GM12878 (cell line): ENCODE results near the gene KIAA1217. TPM values are rescaled to one million over a fixed set of nuclear protein-coding genes. Genes with fewer than 3 reads are reported as not detected.

Source experiments
- ATAC-seq: fragments of 200-7000 bp; cut with Tn5 transposase; 3 replicates; pipeline ENCODE4 v1.9.1; 2020; ENCODE audit warnings: mild to moderate bottlenecking, moderate library complexity
- BruUV-seq: library from RNA; stranded (reverse); fragments of 400-500 nt; replicated peaks from 2 replicates; lab custom pipeline; 2021; lab: Mats Ljungman, UMichigan
- CTCF ChIA-PET: fragments of 300-600 bp; sonication (Branson Sonifier 250); formaldehyde crosslinking; extraction: SDS; loops from one replicate; lab custom pipeline; 2021; ENCODE audit warnings: inconsistent platforms; lab: Yijun Ruan, JAX
- POLR2A ChIA-PET: fragments of 350-600 bp; formaldehyde crosslinking; extraction: SDS; loops from one replicate; lab custom pipeline; 2021; ENCODE audit warnings: inconsistent platforms; lab: Charles Lee
- RAD21 ChIA-PET: fragments of 300-600 bp; sonication (Branson Sonifier 250); formaldehyde crosslinking; loops from one replicate; lab custom pipeline; 2023; ENCODE audit warnings: antibody characterized with exemption; ENCODE audit not compliant: unreplicated experiment; lab: Charles Lee
- SMC1A ChIA-PET: fragments of 300-600 bp; sonication (Branson Sonifier 250); formaldehyde crosslinking; loops from one replicate; lab custom pipeline; 2023; ENCODE audit not compliant: unreplicated experiment, uncharacterized antibody; lab: Charles Lee
- DNase-seq: peaks from one replicate; pipeline ENCODE4 v3.0.0-alpha.2; 2011; ENCODE audit warnings: low read depth, low spot score
- FAIRE-seq: peaks from 3 replicates; lab custom pipeline; 2011; peaks lifted over from hg19 to GRCh38; lab: Jason Lieb, UNC
- H2AFZ ChIP-seq: 2 replicates; pipeline ENCODE4 v1.6.0; 2011; ENCODE audit warnings: low read depth, low read length, control low read depth; ENCODE audit not compliant: control insufficient read depth
- H3K27ac ChIP-seq: 2 replicates; pipeline ENCODE4 v1.5.1; 2011; ENCODE audit warnings: control low read depth; ENCODE audit not compliant: control insufficient read depth, insufficient read depth
- H3K27me3 ChIP-seq, 2 experiments: replicated peaks in 1 of 2; 2 replicates each; pipeline versions ENCODE4 v1.6.0 to v1.6.1; 2011; ENCODE audit warnings: low read length in 1 of 2; ENCODE audit not compliant: control insufficient read depth in 2 of 2, insufficient read depth in 2 of 2
- H3K36me3 ChIP-seq, 2 experiments: 2 replicates each; pipeline ENCODE4 v1.5.1; 2011; ENCODE audit warnings: low read length in 1 of 2; ENCODE audit not compliant: control insufficient read depth in 2 of 2, insufficient read depth in 2 of 2
- H3K4me1 ChIP-seq: 2 replicates; pipeline ENCODE4 v1.6.1; 2011; ENCODE audit warnings: mild to moderate bottlenecking, low read length, moderate library complexity, mixed read lengths; ENCODE audit not compliant: control insufficient read depth, insufficient read depth
- H3K4me2 ChIP-seq: 2 replicates; pipeline ENCODE4 v1.6.0; 2011; ENCODE audit warnings: control low read depth; ENCODE audit not compliant: control insufficient read depth, insufficient read depth
- H3K4me3 ChIP-seq: fragments of 200-600 bp; sonication (generic); 2 replicates; pipeline ENCODE4 v1.5.1; 2016
- H3K79me2 ChIP-seq: 2 replicates; pipeline ENCODE4 v1.6.0; 2011; ENCODE audit warnings: low read length; ENCODE audit not compliant: control insufficient read depth, insufficient read depth
- H3K9ac ChIP-seq: 2 replicates; pipeline ENCODE4 v1.8.0; 2011; ENCODE audit warnings: low read length, control low read depth, mixed read lengths; ENCODE audit not compliant: control insufficient read depth, insufficient read depth
- H3K9me3 ChIP-seq: replicated peaks from 3 replicates; pipeline ENCODE4 v1.5.1; 2011; ENCODE audit warnings: mild to moderate bottlenecking, low read length; ENCODE audit not compliant: control insufficient read depth, insufficient read depth
- H4K20me1 ChIP-seq: 2 replicates; pipeline ENCODE4 v1.6.0; 2011; ENCODE audit not compliant: control insufficient read depth, insufficient read depth
- ASH2L ChIP-seq: fragments of 300-600, 200-600 bp; sonication (generic); IDR thresholded peaks from 2 replicates; pipeline ENCODE4 v1.6.1; 2017; ENCODE audit warnings: low read depth, mild to moderate bottlenecking, borderline replicate concordance
- ATF7 ChIP-seq: fragments of 450-650 bp; IDR thresholded peaks from 2 replicates; pipeline ENCODE4 v1.6.1; 2016; ENCODE audit warnings: low read depth, mild to moderate bottlenecking
- NR2F1 ChIP-seq: fragments of 450-650 bp; conservative IDR thresholded peaks from 2 replicates; pipeline ENCODE4 v1.6.1; 2017; ENCODE audit warnings: mild to moderate bottlenecking
- RBBP5 ChIP-seq: fragments of 200-600 bp; sonication (generic); conservative IDR thresholded peaks from 2 replicates; pipeline ENCODE4 v1.6.1; 2016
- RUNX3 ChIP-seq: IDR thresholded peaks from 2 replicates; pipeline ENCODE4 v1.6.1; 2012; ENCODE audit warnings: low read length, inconsistent platforms
- SMARCA5 ChIP-seq: fragments of 450-650 bp; IDR thresholded peaks from 2 replicates; pipeline ENCODE4 v1.6.1; 2017; ENCODE audit warnings: mild to moderate bottlenecking
- STAT3 ChIP-seq: IDR thresholded peaks from 2 replicates; pipeline ENCODE4 v1.6.1; 2011; ENCODE audit warnings: low read depth, low read length, improper control_type of control experiment
- SUPT20H ChIP-seq: IDR thresholded peaks from 2 replicates; pipeline ENCODE4 v1.6.1; 2011; ENCODE audit warnings: low read depth, mild to moderate bottlenecking, low read length, moderate library complexity, borderline replicate concordance; ENCODE audit not compliant: control insufficient read depth
- WGBS: methylation state at CpG from one replicate; pipeline ENCODE4 v1.1.6; 2016; ENCODE audit warnings: low lambda C conversion rate; ENCODE audit not compliant: insufficient replicate concordance, insufficient coverage; ENCODE audit errors: missing lambda C conversion rate; 5-methylcytosine and 5-hydroxymethylcytosine counted together
- in situ Hi-C: fragments of 300-500 bp; cut with MboI; formaldehyde crosslinking; loops from 9 replicates; pipeline ENCODE4 v1.14.3; 2018; ENCODE audit warnings: mixed read lengths
- intact Hi-C: fragments of 100-400 bp; cut with micrococcal nuclease; formaldehyde crosslinking; loops from one replicate; pipeline ENCODE4 v1.14.2; 2022; ENCODE audit not compliant: unreplicated experiment
- polyA plus RNA-seq, 11 experiments: library from polyadenylated mRNA; depleted of rRNA in 4 of 11; unstranded in 6 of 11; stranded (reverse) in 5 of 11; fragments of >200 nt; fragmentation: Nextera tagmentation in 4 of 11; fragmentation: Illumina TruSeq in 1 of 11; extraction: Ambion mirVana in 4 of 11; extraction: Trizol in 1 of 11; gene quantifications; 1 replicate in 1 of 11; 2 replicates in 10 of 11; pipeline versions ENCODE4 v1.2.1 to v1.2.3, GENCODE V29; 2011 to 2016; ENCODE audit warnings: inconsistent platforms in 2 of 11, missing spikeins in 2 of 11, low read depth in 1 of 11
- total RNA-seq, 4 experiments: library from RNA; depleted of rRNA in 3 of 4; stranded (reverse); fragments of >200 nt in 3 of 4; fragmentation: Illumina TruSeq in 1 of 4; extraction: Trizol in 1 of 4; gene quantifications; 2 replicates each; pipeline versions ENCODE4 v1.2.1 to v1.2.3, GENCODE V29; 2013 to 2021
- TF ChIP-seq, protein P1 (sequence below): fragments of 450-650 bp; IDR thresholded peaks from 2 replicates; pipeline ENCODE4 v1.6.1; 2016; ENCODE audit warnings: mild to moderate bottlenecking
- TF ChIP-seq, protein P2 (sequence below): fragments of 450-650 bp; formaldehyde crosslinking; IDR thresholded peaks from 2 replicates; pipeline ENCODE4 v1.4.0; 2022; ENCODE audit warnings: mild to moderate bottlenecking, moderate library complexity
- TF ChIP-seq, protein P3 (sequence below): fragments of 450-650 bp; IDR thresholded peaks from 2 replicates; pipeline ENCODE4 v1.6.1; 2017; ENCODE audit warnings: antibody characterized with exemption, mild to moderate bottlenecking, moderate library complexity
- TF ChIP-seq, protein P4 (sequence below): IDR thresholded peaks from 2 replicates; pipeline ENCODE4 v1.6.1; 2012; ENCODE audit warnings: mild to moderate bottlenecking, low read depth, low read length

The KIAA1217 gene
- total and polyA plus RNA-seq, 10 of the 15 experiments (the other 5 are each of a cell fraction or from before 2014, with no cell fraction given), result 0.57 to 3.8 (median 2.1) TPM

DNA sequence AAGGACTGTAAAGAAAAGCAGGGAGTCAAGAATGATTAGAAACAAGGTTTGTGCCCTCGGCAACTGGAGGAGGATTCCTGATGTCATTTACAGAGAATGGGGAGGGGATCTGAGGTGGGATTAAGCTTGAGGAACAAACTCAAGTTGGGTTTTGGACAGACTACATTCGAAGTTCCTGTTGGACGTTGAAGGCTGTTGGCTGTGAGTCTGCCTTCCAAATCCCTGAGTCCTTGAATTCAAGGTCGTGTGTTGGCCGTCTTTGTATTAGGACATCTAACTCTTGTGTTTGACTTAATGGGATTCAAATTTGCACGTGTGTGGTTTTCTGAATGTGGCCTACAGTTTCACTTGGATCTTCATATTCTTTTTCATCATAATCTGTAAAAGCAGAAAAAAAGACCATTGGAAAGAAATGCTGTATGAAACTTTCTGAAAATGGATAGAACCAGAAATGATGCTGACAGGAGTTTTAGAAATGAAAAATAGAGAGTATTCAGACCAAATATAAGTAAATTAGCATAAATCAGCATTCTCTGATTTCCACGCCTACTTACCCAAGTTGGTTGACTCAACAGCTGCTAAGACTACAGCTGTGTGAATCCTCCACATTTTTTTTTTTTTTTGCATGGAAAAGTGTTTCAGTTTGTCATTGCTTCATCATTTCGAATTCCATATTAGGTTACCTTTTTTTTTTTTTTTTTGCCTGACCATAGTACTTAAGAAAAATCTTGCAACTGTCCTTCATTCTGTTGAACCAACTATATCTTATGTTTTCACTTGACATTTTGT lies 94.8 kb downstream of the KIAA1217 start:
- ChIA-PET POLR2A (interaction anchor here (1.3 kb wide), 1 partner anchor 15 kb away, joined by 3 read pairs; no protein-coding TSS in a partner anchor), SMC1A (no interaction called here), RAD21 (no interaction called here), CTCF (no interaction called here)
- no peaks in the 10 kb centered on the region for H3K4me1 ChIP-seq
- H3K4me3 ChIP-seq, result no peak overlapping the region
- FAIRE-seq, result no peak
- H3K9ac ChIP-seq, result no peak overlapping the region
- no peak for ATAC-seq
- no TSS peak for BruUV-seq
- no peaks in the 10 kb centered on the region for H4K20me1 ChIP-seq
- H3K27ac ChIP-seq, result no peak overlapping the region
- H3K79me2 ChIP-seq, result no peaks in the 10 kb centered on the region
- no peaks in the 10 kb centered on the region for H3K9me3 ChIP-seq
- DNase-seq, result no peak
- WGBS, result 17% methylated on average over 7 of the region's 8 CpGs
- no peaks in the 10 kb centered on the region for H3K27me3 ChIP-seq
- H3K36me3 ChIP-seq, result no peaks in the 10 kb centered on the region
- in situ Hi-C loops, result no loop called here
- no peak overlapping the region for H3K4me2 ChIP-seq
- intact Hi-C loops, result no loop called here
- H2AFZ ChIP-seq, result no peak overlapping the region
- TF ChIP-seq RBBP5, result no peak
- TF ChIP-seq, protein P1, sequence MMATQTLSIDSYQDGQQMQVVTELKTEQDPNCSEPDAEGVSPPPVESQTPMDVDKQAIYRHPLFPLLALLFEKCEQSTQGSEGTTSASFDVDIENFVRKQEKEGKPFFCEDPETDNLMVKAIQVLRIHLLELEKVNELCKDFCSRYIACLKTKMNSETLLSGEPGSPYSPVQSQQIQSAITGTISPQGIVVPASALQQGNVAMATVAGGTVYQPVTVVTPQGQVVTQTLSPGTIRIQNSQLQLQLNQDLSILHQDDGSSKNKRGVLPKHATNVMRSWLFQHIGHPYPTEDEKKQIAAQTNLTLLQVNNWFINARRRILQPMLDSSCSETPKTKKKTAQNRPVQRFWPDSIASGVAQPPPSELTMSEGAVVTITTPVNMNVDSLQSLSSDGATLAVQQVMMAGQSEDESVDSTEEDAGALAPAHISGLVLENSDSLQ, result no peak
- TF ChIP-seq, protein P2, sequence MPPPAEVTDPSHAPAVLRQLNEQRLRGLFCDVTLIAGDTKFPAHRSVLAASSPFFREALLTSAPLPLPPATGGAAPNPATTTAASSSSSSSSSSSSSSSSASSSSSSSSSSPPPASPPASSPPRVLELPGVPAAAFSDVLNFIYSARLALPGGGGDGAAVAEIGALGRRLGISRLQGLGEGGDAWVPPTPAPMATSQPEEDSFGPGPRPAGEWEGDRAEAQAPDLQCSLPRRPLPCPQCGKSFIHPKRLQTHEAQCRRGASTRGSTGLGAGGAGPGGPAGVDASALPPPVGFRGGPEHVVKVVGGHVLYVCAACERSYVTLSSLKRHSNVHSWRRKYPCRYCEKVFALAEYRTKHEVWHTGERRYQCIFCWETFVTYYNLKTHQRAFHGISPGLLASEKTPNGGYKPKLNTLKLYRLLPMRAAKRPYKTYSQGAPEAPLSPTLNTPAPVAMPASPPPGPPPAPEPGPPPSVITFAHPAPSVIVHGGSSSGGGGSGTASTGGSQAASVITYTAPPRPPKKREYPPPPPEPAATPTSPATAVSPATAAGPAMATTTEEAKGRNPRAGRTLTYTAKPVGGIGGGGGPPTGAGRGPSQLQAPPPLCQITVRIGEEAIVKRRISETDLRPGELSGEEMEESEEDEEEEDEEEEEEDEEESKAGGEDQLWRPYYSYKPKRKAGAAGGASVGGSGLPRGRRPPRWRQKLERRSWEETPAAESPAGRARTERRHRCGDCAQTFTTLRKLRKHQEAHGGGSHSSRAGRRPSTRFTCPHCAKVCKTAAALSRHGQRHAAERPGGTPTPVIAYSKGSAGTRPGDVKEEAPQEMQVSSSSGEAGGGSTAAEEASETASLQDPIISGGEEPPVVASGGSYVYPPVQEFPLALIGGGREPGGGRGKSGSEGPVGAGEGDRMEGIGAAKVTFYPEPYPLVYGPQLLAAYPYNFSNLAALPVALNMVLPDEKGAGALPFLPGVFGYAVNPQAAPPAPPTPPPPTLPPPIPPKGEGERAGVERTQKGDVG (CRISPR knock-in tag), result no peak
- TF ChIP-seq, protein P3, sequence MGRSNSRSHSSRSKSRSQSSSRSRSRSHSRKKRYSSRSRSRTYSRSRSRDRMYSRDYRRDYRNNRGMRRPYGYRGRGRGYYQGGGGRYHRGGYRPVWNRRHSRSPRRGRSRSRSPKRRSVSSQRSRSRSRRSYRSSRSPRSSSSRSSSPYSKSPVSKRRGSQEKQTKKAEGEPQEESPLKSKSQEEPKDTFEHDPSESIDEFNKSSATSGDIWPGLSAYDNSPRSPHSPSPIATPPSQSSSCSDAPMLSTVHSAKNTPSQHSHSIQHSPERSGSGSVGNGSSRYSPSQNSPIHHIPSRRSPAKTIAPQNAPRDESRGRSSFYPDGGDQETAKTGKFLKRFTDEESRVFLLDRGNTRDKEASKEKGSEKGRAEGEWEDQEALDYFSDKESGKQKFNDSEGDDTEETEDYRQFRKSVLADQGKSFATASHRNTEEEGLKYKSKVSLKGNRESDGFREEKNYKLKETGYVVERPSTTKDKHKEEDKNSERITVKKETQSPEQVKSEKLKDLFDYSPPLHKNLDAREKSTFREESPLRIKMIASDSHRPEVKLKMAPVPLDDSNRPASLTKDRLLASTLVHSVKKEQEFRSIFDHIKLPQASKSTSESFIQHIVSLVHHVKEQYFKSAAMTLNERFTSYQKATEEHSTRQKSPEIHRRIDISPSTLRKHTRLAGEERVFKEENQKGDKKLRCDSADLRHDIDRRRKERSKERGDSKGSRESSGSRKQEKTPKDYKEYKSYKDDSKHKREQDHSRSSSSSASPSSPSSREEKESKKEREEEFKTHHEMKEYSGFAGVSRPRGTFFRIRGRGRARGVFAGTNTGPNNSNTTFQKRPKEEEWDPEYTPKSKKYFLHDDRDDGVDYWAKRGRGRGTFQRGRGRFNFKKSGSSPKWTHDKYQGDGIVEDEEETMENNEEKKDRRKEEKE, result no peak
- no peak for TF ChIP-seq SUPT20H
- TF ChIP-seq STAT3, result no peak
- TF ChIP-seq, protein P4, sequence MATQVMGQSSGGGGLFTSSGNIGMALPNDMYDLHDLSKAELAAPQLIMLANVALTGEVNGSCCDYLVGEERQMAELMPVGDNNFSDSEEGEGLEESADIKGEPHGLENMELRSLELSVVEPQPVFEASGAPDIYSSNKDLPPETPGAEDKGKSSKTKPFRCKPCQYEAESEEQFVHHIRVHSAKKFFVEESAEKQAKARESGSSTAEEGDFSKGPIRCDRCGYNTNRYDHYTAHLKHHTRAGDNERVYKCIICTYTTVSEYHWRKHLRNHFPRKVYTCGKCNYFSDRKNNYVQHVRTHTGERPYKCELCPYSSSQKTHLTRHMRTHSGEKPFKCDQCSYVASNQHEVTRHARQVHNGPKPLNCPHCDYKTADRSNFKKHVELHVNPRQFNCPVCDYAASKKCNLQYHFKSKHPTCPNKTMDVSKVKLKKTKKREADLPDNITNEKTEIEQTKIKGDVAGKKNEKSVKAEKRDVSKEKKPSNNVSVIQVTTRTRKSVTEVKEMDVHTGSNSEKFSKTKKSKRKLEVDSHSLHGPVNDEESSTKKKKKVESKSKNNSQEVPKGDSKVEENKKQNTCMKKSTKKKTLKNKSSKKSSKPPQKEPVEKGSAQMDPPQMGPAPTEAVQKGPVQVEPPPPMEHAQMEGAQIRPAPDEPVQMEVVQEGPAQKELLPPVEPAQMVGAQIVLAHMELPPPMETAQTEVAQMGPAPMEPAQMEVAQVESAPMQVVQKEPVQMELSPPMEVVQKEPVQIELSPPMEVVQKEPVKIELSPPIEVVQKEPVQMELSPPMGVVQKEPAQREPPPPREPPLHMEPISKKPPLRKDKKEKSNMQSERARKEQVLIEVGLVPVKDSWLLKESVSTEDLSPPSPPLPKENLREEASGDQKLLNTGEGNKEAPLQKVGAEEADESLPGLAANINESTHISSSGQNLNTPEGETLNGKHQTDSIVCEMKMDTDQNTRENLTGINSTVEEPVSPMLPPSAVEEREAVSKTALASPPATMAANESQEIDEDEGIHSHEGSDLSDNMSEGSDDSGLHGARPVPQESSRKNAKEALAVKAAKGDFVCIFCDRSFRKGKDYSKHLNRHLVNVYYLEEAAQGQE, result no peak
- no peak for TF ChIP-seq ATF7
- TF ChIP-seq RUNX3, result no peak
- no peak for TF ChIP-seq ASH2L
- no peak for TF ChIP-seq NR2F1
- no peak for TF ChIP-seq SMARCA5
